Adipose tissue (tissue), 3 donors: ENCODE results near the gene CYP26B1. TPM values are rescaled to one million over a fixed set of nuclear protein-coding genes. Genes with fewer than 3 reads are reported as not detected.

Source experiments
- H3K27ac ChIP-seq: one replicate; pipeline ENCODE4 v1.5.1; 2013; ENCODE audit warnings: low read depth, low read length
- WGBS, 3 donors: extraction: QIAGEN DNeasy Blood & Tissue Kit; methylation state at CpG; one replicate each; pipeline ENCODE4 v1.1.7; 2013; 5-methylcytosine and 5-hydroxymethylcytosine counted together
- polyA plus RNA-seq, 3 donors: library from polyadenylated mRNA; stranded (reverse); fragments of 200-250 nt; gene quantifications; one replicate each; pipeline ENCODE4 v1.2.3, GENCODE V29; 2013
- donor health status: healthy with polysubstance abuse.
- donor health status: Bipolar disorder and iron deficiency.
- donor health status: healthy.

CYP26B1 gene
- polyA plus RNA-seq, 3 donors = 1.9 to 17.4 (median 14.3) TPM

- 83 to 91% (median 89%) methylated on average over 18 to 19 of the region's 19 CpGs for WGBS, 3 donors
- H3K27ac ChIP-seq = no peak overlapping the region
These were observed 12.5 kb downstream of the CYP26B1 start for GRCh38 chr2:72134997-72135800.

- 72 to 88% (median 81%) methylated on average over 10 of the region's 10 CpGs for WGBS, 3 donors
- H3K27ac ChIP-seq = no peak overlapping the region
These were observed 13.2 kb downstream of the CYP26B1 start for GRCh38 chr2:72134408-72134996.

GRCh38 chr2:72133721-72134407, 13.8 kb downstream of the CYP26B1 start:
- H3K27ac ChIP-seq = no peak overlapping the region
- WGBS, 3 donors = 83 to 94% (median 84%) methylated on average over 8 to 11 of the region's 11 CpGs

GRCh38 chr2:72132981-72133720, 14.5 kb downstream of the CYP26B1 start:
- 92 to 96% (median 94%) methylated on average over 29 of the region's 29 CpGs for WGBS, 3 donors
- H3K27ac ChIP-seq = no peak overlapping the region

- H3K27ac ChIP-seq = no peak overlapping the region
These were observed 15.5 kb downstream of the CYP26B1 start for GRCh38 chr2:72131916-72132841.

GRCh38 chr2:72131371-72131891, 16.2 kb downstream of the CYP26B1 start:
- WGBS, 3 donors = 90 to 93% (median 92%) methylated on average over 16 of the region's 16 CpGs
- no peak overlapping the region for H3K27ac ChIP-seq

More at GRCh38 chr2:72131916-72132841, 15.5 kb downstream of the CYP26B1 start:
- WGBS, 3 donors = 90 to 94% (median 93%) methylated on average over 34 to 37 of the region's 37 CpGs

- 34 to 69% (median 66%) methylated on average over 26 of the region's 26 CpGs for WGBS, 3 donors
- H3K27ac ChIP-seq = no peak overlapping the region
These were observed 16.9 kb downstream of the CYP26B1 start for GRCh38 chr2:72130659-72131360.

- 77 to 82% (median 80%) methylated on average over 9 of the region's 9 CpGs for whole genome bisulfite sequencing, 3 donors
- no peak overlapping the region for H3K27ac ChIP-seq
These were observed 17.9 kb downstream of the CYP26B1 start for GRCh38 chr2:72129681-72130340.

- H3K27ac ChIP-seq = no peak overlapping the region
- whole genome bisulfite sequencing, 3 donors = 68 to 90% (median 86%) methylated on average over 10 to 11 of the region's 11 CpGs
These were observed 18.8 kb downstream of the CYP26B1 start for GRCh38 chr2:72128843-72129227.

- no peak overlapping the region for H3K27ac ChIP-seq
- 82 to 93% (median 84%) methylated on average over 24 of the region's 24 CpGs for WGBS, 3 donors
These were observed 19.4 kb downstream of the CYP26B1 start for GRCh38 chr2:72128059-72128842.

GRCh38 chr2:72127401-72128058, 20.1 kb downstream of the CYP26B1 start:
- 64 to 88% (median 84%) methylated on average over 21 of the region's 21 CpGs for WGBS, 3 donors
- H3K27ac ChIP-seq = no peak overlapping the region

- H3K27ac ChIP-seq = no peak overlapping the region
- WGBS, 3 donors = 78 to 85% (median 82%) methylated on average over 10 of the region's 10 CpGs
These were observed 21.2 kb downstream of the CYP26B1 start for GRCh38 chr2:72126186-72127100.

- no peak overlapping the region for H3K27ac ChIP-seq
- 69 to 84% (median 78%) methylated on average over 4 of the region's 4 CpGs for WGBS, 3 donors
These were observed 23.3 kb downstream of the CYP26B1 start for GRCh38 chr2:72124376-72124775.

GRCh38 chr2:72121153-72121552, 26.5 kb downstream of the CYP26B1 start:
- WGBS, 3 donors = 73 to 88% (median 82%) methylated on average over 4 of the region's 4 CpGs
- no peak overlapping the region for H3K27ac ChIP-seq
